ENCODE measurements around the gene ACP2.
"Not testable (repeated sequence)": the region's sequence is repeated elsewhere in the genome, so short reads cannot be mapped to it uniquely, and the experiment has no call there.

The ACP2 gene

DNA sequence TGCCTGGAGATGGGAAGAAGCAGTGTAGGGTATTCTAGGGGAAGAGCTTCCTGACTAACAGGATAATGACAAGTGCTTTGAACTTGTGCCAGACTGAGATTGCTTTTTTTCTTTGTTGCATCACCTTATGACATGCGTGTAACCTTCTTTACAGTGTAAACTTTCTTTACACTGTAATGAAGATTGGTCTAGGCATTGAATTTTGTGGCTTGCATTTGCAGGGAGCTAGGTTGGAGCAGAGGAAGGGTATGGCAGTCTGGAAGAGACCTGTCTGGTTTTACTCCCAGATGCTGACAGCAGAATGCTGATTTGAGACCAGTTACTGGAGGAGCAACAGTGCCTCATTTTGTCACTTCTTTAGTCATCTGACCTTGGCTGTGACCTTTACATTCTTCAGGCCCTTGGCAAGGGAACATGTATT, 28.2 kb downstream of the ACP2 start:
- H3K4me3 ChIP-seq (ENCODE audit: low read length): no peak overlapping the region
- DNase-seq (ENCODE audit: low read depth): peak; percentile 64

DNA sequence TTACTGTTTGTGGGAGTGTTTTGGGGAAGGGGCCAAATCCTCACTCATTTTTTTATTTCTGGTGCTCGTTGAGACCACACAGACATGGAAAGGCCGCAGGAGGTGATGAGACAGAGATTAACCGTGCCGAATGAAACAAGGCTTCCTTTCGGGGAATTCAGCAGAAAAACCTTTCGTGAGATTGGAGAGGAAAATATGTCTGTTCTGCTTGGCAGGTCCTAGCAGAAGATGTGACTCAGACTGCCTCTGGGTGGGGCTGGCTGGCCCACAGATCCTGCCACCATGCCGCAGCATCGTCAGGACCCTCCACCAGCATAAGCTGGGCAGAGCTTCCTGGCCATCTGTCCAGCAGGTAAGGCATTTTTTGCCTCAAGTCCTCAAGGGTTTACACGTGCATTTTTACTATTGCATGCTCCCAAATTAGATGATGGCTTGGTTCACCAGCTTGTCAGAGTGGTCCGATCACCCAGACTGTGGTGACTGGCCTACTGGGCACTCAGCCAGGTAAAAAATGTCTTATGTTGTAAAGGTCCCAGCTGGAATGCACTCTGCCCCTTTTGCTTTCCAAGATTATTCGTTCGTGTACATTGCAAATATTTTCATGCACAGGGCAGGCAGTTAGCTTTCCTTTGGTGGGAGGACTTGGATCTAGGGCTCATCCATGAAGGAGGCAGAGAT, 32.4 kb downstream of the ACP2 start:
- peak; percentile 88 for DNase-seq (ENCODE audit: low read depth)
- TF ChIP-seq, protein P1, sequence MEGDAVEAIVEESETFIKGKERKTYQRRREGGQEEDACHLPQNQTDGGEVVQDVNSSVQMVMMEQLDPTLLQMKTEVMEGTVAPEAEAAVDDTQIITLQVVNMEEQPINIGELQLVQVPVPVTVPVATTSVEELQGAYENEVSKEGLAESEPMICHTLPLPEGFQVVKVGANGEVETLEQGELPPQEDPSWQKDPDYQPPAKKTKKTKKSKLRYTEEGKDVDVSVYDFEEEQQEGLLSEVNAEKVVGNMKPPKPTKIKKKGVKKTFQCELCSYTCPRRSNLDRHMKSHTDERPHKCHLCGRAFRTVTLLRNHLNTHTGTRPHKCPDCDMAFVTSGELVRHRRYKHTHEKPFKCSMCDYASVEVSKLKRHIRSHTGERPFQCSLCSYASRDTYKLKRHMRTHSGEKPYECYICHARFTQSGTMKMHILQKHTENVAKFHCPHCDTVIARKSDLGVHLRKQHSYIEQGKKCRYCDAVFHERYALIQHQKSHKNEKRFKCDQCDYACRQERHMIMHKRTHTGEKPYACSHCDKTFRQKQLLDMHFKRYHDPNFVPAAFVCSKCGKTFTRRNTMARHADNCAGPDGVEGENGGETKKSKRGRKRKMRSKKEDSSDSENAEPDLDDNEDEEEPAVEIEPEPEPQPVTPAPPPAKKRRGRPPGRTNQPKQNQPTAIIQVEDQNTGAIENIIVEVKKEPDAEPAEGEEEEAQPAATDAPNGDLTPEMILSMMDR (conservative IDR thresholded peaks at IDR 0.05; ENCODE audit: low read length): no peak
- peak overlapping the region; percentile 72 for H3K4me3 ChIP-seq (ENCODE audit: low read length)

More for the DNA sequence above, 28.2 kb downstream of the ACP2 start:
- TF ChIP-seq, protein P1 (conservative IDR thresholded peaks at IDR 0.05; ENCODE audit: low read length): no peak

DNA sequence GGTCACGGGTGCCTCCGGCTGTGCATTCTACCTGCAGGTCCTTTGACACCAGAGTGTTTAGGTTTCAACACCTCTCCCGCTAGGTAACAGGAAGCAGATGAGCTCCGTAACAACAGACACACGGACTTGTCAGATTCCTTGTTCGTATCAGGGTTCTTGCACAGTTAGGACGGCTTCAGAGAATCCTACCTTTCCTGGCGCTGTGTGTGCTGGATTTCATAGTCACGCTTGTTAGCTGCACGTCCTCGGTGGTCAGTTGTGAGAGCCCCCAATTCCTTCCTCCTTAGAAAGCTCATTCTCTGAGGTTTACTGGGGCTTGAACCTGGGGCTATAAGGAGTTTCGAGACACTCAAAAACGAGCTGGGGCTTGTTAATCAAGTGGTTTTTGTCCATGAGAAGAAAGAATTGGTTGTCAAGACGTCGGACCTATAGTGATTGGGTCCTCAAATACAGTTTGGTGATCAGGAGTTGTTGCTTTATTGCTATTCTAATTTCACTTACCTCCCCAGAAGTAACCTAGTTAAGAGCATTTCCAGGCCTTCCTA, 33.2 kb downstream of the ACP2 start:
- H3K4me3 ChIP-seq (ENCODE audit: low read length): peak overlapping the region; percentile 72
- no peak for DNase-seq (ENCODE audit: low read depth)
- TF ChIP-seq, protein P1 (conservative IDR thresholded peaks at IDR 0.05; ENCODE audit: low read length): no peak

DNA sequence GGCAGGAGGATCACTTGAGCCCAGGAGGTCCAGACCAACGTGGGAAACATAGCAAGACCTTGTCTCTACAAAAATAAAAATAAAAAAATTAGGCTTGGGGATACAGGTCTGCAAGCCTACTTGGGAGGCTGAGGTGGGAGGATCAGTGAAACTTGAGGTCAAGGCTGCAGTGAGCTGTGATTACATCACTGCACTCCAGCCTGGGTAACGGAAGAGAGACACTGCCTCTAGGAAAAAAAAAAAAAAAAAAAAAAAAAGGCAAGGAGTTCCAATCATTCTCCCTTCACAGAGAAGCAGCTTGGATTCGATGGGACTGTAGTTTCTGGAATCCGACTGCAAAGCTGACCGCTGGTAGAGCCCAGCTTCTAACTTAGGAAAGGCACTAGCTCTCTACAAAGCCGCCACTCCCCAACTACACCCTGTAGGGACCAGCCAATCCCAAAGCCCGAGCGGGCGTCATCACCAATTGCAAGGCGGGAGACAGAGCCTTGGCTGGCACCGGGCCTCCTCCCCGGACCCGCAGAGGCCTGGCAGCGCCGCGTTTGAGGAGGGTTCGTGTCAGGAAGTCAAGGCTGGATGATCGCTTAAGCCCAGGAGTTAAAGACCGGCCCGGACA, 34.6 kb downstream of the ACP2 start:
- DNase-seq (ENCODE audit: low read depth): peak; percentile 91
- H3K4me3 ChIP-seq (ENCODE audit: low read length): peak overlapping the region; percentile 66
- TF ChIP-seq, protein P1 (conservative IDR thresholded peaks at IDR 0.05; ENCODE audit: low read length): no peak

DNA sequence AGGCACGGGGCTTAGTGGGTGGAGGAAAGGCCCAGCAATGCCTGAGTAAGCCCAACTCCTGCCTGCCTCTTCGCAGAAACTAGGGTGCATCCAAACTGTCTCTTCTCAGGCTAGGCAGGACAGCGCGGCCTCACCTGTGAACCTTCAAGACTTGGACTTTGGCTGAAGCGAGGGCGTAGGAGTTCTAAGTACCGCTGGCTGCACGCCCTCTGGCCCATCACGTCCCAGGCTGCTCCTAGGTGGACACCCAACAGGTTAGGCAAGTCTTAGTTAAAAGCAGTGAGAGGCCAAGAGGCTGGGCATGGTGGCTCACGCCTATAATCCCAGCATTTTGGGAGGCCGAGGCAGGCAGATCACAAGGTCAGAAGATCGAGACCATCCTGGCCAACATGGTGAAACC, 35.7 kb downstream of the ACP2 start:
- TF ChIP-seq, protein P1 (conservative IDR thresholded peaks at IDR 0.05; ENCODE audit: low read length): no peak
- no peak overlapping the region for H3K4me3 ChIP-seq (ENCODE audit: low read length)
- DNase-seq (ENCODE audit: low read depth): no peak

DNA sequence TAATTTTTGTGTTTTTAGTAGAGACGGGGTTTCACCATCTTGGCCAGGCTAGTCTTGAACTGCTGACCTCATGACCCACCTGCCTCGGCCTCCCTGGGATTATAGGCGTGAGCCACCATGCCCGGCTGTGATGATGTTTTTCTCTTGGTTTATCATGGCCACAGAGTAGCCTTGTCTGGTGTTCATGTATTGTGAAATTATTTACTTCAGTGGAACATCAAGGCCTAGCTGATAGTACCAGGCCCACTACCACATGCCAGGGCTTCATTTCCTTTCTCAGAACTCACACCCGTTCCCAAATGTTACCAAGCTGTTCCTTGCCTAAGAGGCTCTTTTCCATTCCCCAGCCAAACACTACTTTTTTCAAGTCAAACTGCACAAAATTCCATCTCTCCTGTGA, 40.0 kb downstream of the ACP2 start:
- TF ChIP-seq, protein P1 (conservative IDR thresholded peaks at IDR 0.05; ENCODE audit: low read length): no peak
- no peak overlapping the region for H3K4me3 ChIP-seq (ENCODE audit: low read length)
- DNase-seq (ENCODE audit: low read depth): no peak

DNA sequence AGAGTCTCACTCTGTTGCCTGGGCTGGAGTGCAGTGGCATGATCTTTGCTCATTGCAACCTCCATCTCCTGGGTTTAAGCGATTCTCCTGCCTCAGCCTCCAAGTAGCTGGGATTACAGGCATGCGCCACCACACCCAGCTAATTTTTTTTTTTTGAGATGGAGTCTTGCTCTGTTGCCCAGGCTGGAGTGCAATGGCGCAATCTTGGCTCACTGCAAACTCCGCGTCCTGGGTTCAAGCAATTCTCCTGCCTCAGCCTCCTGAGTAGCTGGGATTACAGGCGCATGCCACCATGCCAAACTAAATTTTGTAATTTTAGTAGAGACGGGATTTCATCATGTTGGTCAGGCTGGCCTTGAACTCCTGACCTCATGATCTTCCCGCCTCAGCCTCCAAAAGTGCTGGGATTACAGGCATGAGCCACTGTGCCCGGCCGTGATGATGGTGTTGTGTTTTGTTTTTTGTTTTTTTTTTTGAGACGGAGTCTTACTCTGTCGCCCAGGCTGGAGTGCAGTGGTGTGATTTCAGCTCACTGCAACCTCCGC, 40.5 kb downstream of the ACP2 start:
- not testable (repeated sequence) for DNase-seq (ENCODE audit: low read depth); H3K4me3 ChIP-seq (ENCODE audit: low read length)
